SK-N-DZ (cell line): Measurements from ENCODE around the gene PCAT6.

Source experiments
- DNase-seq: peaks from one replicate; pipeline ENCODE4 v3.0.0-alpha.2; 2015; ENCODE audit warnings: low spot score
- small RNA-seq, 2 experiments: library from RNA; depleted of rRNA; stranded (forward); fragments of <200 nt; gene quantifications; one replicate each; pipeline ENCODE3, GENCODE V24; 2014

PCAT6 gene

DNA sequence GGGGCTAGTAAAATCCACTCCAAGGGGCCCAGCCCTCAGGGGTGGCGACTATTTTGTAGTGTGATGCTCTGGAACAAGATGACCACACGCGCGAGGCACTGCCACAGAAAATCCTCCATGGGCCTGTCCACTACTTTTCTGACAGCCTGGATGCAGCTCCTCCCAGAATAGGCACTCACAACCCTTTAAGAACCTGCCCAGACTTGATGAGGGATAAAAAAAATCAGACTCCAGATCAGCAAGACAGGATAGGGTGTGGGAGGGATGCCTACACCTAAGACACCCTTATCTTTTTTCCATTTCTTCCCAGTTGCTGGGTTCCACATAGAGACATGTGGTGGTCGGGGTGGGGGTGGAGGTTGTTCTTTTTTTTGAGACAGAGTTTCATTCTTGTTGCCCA is 33.5 kb downstream of the PCAT6 start:
- no peak for DNase-seq

- no peak for DNase-seq
Observed at GRCh38 chr1:202844935-202845334, 34.2 kb downstream of the PCAT6 start.

DNA sequence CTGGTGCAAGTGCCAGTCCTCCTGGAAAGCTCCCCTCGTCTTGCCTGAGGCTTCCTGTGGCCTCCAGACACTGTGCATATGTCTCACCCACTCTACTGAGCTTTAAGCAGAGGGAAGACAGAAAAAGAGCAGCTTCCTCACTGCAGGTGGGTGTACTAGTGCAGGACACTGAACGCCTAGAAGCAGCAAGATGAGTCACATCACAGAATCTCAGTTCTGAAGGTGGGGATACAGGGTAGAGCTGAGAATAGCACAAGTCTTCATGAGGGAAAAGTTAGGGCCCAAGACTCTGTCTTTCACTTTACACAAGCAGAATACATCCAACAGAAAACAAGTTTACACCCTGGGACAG is 37.4 kb downstream of the PCAT6 start:
- DNase-seq: no peak

DNA sequence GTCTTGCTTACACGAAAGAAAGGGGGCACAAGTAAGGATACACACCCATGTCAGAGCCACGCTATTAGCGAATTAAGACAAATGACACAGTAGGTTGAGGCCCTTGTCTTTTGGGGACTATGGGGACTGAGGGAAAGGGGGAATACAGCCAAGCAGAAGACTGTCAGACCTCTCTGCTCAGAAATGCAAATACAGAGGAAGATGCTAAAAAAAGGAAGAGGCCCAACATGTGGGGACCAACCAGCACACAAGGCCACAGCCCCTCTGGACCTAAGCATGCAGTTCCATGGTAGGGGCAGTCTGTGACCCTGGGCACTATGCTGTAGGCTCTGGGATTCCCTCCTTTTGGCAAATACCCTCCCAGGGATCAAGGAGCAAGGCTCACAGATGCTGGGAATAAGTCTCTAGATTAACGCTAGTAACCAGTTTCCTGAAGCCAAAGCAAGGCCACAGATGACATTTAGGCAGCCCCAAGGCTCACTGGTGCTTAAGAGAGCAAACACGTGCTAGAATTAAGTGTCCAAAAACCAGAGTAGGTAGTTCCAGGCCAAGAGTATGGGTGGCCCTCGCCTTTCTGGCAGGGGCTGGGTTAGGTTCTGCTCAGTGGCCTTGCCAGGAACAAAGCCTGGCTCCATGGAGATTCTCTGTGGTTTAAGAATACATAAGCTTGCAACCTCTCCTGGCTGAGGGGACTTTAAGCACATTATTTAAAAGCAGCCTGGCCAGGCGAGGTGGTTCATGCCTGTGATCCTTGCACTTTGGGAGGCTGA is 40.0 kb downstream of the PCAT6 start:
- no peak for DNase-seq

DNA sequence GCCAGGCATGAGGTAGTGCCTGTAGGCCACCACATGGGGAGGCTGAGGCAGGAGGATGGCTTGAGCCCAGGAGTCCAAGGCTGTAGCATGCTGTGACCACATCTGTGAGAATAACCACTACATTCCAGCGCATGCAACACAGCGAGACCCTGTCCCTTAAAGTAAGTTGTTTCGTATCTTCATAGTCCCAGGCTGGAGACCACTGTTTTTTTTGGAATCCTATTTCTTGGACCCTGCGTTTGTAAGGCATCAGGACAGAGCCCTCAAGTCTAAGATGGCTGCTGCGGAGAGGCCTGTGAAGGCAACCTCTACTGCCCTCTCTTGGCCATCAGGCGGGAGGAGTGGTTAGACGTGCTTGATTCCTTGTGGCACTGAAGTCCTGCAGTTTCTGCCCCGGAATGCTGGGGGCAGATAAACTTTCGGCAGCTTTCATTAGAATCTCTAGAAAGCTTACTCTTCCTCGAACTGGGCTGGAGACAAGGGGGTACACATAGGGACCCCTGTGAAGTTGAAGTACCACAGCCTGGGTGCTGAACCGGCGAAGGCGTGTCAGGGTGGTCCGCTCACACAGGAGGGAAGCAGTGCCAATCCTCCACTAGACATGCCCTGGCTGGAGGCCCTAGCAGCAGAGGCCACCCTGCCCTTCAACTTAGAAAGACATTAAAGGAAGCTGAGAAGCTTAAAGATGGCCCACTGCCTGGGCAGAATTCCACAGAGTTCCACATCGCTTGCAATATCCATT is 41.6 kb downstream of the PCAT6 start:
- peak; percentile 33 for DNase-seq

DNA sequence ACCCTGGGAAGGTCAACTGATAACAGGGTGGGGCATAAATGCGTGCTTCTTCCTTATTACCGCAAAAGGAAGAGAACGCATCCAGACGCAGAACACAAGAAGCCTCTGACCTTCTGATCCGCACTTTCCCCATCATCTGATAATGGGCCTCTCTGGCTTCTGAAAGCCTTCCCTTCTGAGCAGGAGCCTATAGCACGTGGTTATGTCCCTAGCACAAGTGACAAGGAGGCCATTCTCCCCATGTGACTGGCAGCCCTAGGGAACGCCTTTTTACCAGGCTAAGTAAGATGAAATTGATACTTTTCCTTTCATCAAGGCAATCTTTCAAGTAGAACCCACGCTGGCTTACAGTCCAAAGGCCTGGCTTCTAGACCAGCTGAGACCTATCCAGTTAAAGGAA is 44.0 kb downstream of the PCAT6 start:
- no peak for DNase-seq

DNA sequence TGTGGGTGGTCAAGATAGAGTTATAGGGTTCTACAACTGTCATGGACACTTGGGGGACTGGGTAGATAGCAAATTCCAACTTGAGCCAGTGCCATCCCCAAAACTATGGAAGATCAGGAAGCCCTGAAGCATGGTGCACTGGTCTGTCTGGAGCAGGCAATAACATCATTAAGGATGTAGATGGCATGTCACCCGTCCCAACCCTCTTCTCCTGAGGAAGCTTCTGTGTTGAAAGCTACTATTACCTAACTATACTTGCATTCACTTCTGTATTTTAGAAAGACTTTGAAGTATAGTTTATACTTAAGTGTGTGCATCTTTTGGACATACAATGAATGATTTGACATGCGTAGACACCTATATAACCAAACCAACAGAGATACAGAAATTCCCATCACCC is 45.3 kb downstream of the PCAT6 start:
- DNase-seq: no peak

- no peak for DNase-seq
Observed at GRCh38 chr1:202857136-202857610, 46.4 kb downstream of the PCAT6 start.

DNA sequence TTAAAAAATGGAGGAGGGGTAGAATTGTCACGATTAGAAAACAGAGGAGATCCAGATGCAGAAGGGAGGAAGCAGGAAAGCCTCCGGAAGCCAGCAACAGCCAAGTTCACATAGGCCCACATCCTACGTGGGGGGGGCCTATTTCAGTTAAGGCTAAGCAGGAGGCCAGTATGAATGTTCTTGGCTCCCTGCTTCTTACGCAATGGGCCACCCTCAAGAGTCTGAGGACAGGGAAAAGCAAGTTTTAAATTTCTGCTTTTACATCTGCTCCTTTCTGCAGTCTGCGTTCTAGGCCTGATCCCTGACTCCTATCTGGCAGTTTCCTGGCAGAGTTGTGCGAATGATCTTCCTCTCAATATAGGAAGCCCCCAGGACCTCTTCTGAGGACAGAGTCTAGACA is 47.6 kb downstream of the PCAT6 start:
- no peak for DNase-seq

- no peak for DNase-seq
Observed at GRCh38 chr1:202858789-202859414, 48.1 kb downstream of the PCAT6 start.

DNA sequence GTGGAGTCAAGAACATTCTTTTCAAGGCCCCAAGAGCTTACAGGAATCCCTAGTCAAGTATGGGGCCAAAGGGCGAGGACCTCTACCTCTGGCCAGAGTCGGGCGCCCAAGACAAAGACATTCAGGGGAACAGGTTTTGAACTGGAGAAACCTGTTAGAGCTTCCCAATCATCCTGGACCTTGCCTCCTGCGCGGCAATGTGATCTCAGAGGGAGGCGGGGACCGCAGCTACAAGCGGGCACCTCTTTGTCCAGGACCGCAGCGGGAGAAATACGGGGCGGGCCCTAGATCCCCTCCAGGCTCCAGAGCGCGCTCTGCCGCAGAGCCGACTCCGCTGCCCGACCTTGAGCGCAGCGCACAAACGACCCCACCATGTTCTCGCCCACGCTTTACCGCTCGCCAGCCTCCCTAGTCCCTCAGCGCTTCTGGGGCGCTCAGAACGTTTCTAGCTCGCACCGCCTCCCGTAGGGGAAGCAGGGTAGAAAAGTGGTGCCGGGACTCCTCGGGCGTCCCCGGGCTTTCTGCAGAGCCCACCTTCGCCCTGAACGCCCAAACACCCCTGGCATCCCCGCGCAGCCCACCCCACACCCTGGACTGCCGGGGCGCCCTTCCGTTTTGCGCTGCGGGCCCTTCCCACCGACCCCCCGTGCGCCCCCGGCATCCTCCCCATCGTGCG is 50.1 kb downstream of the PCAT6 start:
- DNase-seq: peak; percentile 68

Small RNA genes within 50 kb of the gene (small RNA-seq; reads per million reads assigned to genes)
- gene AC098934.3: 0 reads per million in 2 experiments
